Measurements from ENCODE around the gene YIPF6. TPM values are rescaled to one million over a fixed set of nuclear protein-coding genes. Genes with fewer than 3 reads are reported as not detected.

The YIPF6 gene
- total and polyA plus RNA-seq, 2 of the 13 experiments (the other 11 are each of a cell fraction or from before 2014, with no cell fraction given) = 37.8 to 43.6 TPM

GRCh38 chrX:68532831-68533533 is 34.1 kb downstream of the YIPF6 start:
- no peaks in the 10 kb centered on the region for H3K79me2 ChIP-seq (ENCODE audit: insufficient read depth, low read length)
- H3K9ac ChIP-seq (ENCODE audit: insufficient read depth, low read depth, low read length) = no peak overlapping the region
- H4K20me1 ChIP-seq (ENCODE audit: insufficient read depth, low read length) = no peaks in the 10 kb centered on the region
- H3K4me3 ChIP-seq (replicated peaks in 1 of 3; ENCODE audit: insufficient read depth in 1 of 3, low read depth in 2 of 3, low read length in 3 of 3) = no peak overlapping the region
- H3K27me3 ChIP-seq (ENCODE audit: control insufficient read depth in 1 of 2, insufficient read depth in 2 of 2, low read length in 2 of 2) = no peaks in the 10 kb centered on the region
- no peaks in the 10 kb centered on the region for H3K9me3 ChIP-seq (ENCODE audit: low read length)
- H3K27ac ChIP-seq (ENCODE audit: extremely low read length, insufficient read depth, low read length) = no peak overlapping the region
- intact Hi-C loops (cut with micrococcal nuclease; ENCODE audit: unreplicated experiment) (no loop called here), in situ Hi-C loops (cut with HindIII; ENCODE audit: extremely low pct_ligation_motif_present, low pct_unique_long_range_greater_than_20kb) (no loop called here)
- no peak for ATAC-seq
- no peak for TF ChIP-seq TOPORS (CRISPR knock-in tag; IDR thresholded peaks at IDR 0.05)
- TF ChIP-seq HNRNPLL (IDR thresholded peaks at IDR 0.05; ENCODE audit: low read depth, low read length, poor library complexity, severe bottlenecking) = no peak
- no peak for TF ChIP-seq MBNL3 (CRISPR knock-in tag; conservative IDR thresholded peaks at IDR 0.05)
- TF ChIP-seq ZBTB7B (CRISPR knock-in tag; IDR thresholded peaks at IDR 0.05) = no peak
- no peak for TF ChIP-seq ZNF761 (CRISPR knock-in tag; conservative IDR thresholded peaks at IDR 0.05)
- TF ChIP-seq PRMT3 (CRISPR knock-in tag; IDR thresholded peaks at IDR 0.05; ENCODE audit: borderline replicate concordance, low read depth) = no peak
- FAIRE-seq = no peak
- no TSS peak for BruUV-seq (replicated peaks)
- peaks cover 1 to 16% of the 10 kb centered on the region in 2 experiments; a peak in 4 of 5 replicates for H3K36me3 ChIP-seq (replicated peaks in 1 of 2; ENCODE audit: control insufficient read depth in 1 of 2, insufficient read depth in 2 of 2, low read length in 2 of 2)
- H3K4me1 ChIP-seq (ENCODE audit: insufficient read depth, low read length) = peaks cover 19% of the 10 kb centered on the region
- CTCF ChIA-PET (ENCODE audit: low intra/inter-chr PET ratio, low total read pairs) = no interaction called here
- 100% methylated on average over 1 of the region's 1 CpG for WGBS (ENCODE audit: low lambda C conversion rate)
- no peak overlapping the region for H2AFZ ChIP-seq (ENCODE audit: low read length)
- H3K4me2 ChIP-seq (ENCODE audit: low read depth, low read length) = no peak overlapping the region
- POLR2A ChIA-PET = no interaction called here
- DNase-seq (ENCODE audit: low spot score) = no peak

GRCh38 chrX:68533656-68534055 is 34.8 kb downstream of the YIPF6 start:
- Histone ChIP-seq H3K36me3 (replicated peaks in 1 of 2; ENCODE audit: control insufficient read depth in 1 of 2, insufficient read depth in 2 of 2, low read length in 2 of 2) (peaks cover 1 to 16% of the 10 kb centered on the region in 2 experiments; a peak in 4 of 5 replicates), H3K9me3 (ENCODE audit: low read length) (no peaks in the 10 kb centered on the region), H3K4me1 (ENCODE audit: insufficient read depth, low read length) (peaks cover 19% of the 10 kb centered on the region), H3K9ac (ENCODE audit: insufficient read depth, low read depth, low read length) (no peak overlapping the region), H2AFZ (ENCODE audit: low read length) (no peak overlapping the region), H3K27ac (ENCODE audit: extremely low read length, insufficient read depth, low read length) (no peak overlapping the region), H3K27me3 (ENCODE audit: control insufficient read depth in 1 of 2, insufficient read depth in 2 of 2, low read length in 2 of 2) (no peaks in the 10 kb centered on the region), H3K4me2 (ENCODE audit: low read depth, low read length) (no peak overlapping the region), H3K79me2 (ENCODE audit: insufficient read depth, low read length) (no peaks in the 10 kb centered on the region), H3K4me3 (replicated peaks in 1 of 3; ENCODE audit: insufficient read depth in 1 of 3, low read depth in 2 of 3, low read length in 3 of 3) (no peak overlapping the region), H4K20me1 (ENCODE audit: insufficient read depth, low read length) (no peaks in the 10 kb centered on the region)
- no TSS peak for BruUV-seq (replicated peaks)
- FAIRE-seq (no peak), ATAC-seq (no peak), DNase-seq (ENCODE audit: low spot score) (no peak)
- ChIA-PET CTCF (ENCODE audit: low intra/inter-chr PET ratio, low total read pairs) (no interaction called here), POLR2A (no interaction called here)
- WGBS (ENCODE audit: low lambda C conversion rate) = 94% methylated on average over 2 of the region's 2 CpGs
- TF ChIP-seq DMTF1 (CRISPR knock-in tag; IDR thresholded peaks at IDR 0.05) = no peak
- no peak for TF ChIP-seq TAF15 (IDR thresholded peaks at IDR 0.05; ENCODE audit: low read depth, low read length, poor library complexity, severe bottlenecking)
- intact Hi-C loops (cut with micrococcal nuclease; ENCODE audit: unreplicated experiment) = no loop called here
- in situ Hi-C loops (cut with HindIII; ENCODE audit: extremely low pct_ligation_motif_present, low pct_unique_long_range_greater_than_20kb) = no loop called here

Data from HepG2 (cell line).